Stimulated activated CD4-positive, alpha-beta T cell treated with anti-CD3 and anti-CD28 coated beads, Interleukin-12 subunit alpha, Interleukin-12 subunit beta, amount 100 ng/mL, for 24 hours (primary cell): ENCODE data around the gene YAE1.
"Not testable (repeated sequence)": the region's sequence is repeated elsewhere in the genome, so short reads cannot be mapped to it uniquely, and the experiment has no call there.

Experiments used
- DNase-seq, 2 experiments: peaks; one replicate each; pipeline ENCODE4 v3.0.0-alpha.2; 2020; ENCODE audit warnings: low read depth in 2 of 2

YAE1 gene, protein sequence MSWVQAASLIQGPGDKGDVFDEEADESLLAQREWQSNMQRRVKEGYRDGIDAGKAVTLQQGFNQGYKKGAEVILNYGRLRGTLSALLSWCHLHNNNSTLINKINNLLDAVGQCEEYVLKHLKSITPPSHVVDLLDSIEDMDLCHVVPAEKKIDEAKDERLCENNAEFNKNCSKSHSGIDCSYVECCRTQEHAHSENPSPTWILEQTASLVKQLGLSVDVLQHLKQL

DNA sequence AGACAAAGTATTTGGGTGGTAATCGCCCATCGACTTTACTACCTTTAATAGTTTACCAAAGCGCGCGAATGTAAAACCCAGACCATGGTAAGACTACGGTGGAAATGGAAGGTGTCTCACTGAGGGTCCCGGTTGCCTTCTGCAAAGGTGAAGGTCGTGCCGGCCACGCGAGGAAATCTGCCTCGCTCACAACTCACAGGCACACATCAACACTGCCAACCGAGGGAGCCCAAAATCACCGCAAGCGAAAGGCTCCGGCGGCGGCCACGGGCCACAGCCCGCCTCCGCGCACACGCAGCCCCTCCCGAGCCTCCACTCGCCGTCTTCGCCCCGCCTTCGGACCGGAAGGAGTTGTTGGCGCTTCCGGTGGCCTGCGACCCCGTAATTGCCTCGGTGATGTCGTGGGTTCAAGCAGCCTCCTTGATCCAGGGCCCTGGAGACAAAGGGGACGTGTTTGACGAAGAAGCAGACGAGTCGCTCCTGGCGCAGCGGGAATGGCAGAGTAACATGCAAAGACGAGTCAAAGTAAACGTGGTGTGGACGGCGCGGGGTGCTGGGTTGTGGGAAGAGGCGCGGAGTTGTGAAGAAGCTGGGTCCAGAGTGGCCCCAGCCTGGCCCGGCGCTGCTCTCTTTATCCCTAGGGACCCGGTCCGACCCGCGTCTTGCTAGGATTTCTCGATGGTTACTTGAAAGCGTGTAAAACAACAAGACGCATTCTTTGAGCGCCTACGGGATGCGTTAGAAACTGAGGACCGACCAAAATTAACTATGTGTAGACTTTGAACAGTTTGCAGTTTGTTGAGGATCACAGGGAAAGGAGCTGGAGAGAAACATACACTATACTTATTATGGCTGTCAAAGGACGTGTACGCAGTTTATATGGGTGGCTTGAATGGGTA, at the start of gene YAE1:
Gene YAE1 (plus strand): TSS at position 382 of the 899 bp plus-strand sequence. CDS start 15 bp downstream, at position 397.
- DNase-seq: peak; percentile 75 to 84

DNA sequence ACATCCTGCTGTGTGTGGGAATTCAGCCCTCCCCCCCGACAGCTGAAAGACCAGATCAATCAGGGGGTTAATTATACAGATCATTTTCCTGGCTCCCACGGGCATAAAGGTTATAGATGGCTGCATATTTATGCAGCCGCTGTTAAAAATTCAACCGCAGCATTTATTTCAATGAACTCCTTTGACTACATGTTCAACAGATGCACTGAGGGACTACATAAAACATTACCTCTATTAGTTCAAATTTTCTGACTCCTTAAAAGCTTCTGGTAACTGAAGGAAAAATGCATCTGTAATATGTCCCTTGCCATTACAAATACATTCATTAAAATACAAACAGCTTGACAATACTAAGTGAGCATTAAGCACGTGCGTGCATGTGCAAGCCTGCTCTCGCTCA, 49.7 kb upstream of the YAE1 start:
- no peak for DNase-seq

DNA sequence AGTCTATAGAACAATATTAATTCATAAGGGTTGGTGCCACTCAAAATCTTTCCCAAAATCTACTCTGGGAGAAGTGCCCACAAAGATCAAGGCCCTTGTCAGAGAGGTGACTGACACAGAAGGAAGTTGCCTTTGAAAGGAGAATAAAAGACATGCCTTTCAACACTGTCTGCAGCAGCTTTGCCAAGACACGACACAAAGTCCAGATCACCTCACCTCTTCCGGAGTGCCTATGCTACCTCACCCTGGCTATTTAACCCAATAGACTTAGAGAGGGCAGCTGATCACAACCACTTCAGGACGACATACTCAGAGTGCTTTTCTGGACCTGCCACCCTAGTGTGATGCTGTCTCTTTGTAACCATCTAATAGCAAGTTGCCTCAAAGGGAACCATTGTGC, 49.0 kb upstream of the YAE1 start:
- DNase-seq: no peak

DNA sequence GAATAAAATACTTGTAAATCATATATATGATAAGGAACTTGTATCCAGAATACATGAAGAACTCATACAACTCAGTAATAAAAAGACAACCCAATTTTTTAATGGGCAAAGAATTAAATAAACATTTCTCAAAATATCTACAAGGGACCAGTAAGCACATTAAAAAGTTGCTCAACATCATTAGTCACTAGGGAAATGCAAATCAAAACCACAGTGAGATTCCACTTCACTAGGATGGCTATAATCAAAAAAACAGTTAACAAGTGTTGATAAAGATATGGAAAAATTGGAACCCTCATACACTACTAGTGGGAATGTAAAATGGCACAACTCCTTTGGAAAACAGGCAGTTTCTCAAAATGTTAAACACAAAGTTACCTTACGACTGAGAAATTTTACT, 40.3 kb upstream of the YAE1 start:
- DNase-seq: no peak

DNA sequence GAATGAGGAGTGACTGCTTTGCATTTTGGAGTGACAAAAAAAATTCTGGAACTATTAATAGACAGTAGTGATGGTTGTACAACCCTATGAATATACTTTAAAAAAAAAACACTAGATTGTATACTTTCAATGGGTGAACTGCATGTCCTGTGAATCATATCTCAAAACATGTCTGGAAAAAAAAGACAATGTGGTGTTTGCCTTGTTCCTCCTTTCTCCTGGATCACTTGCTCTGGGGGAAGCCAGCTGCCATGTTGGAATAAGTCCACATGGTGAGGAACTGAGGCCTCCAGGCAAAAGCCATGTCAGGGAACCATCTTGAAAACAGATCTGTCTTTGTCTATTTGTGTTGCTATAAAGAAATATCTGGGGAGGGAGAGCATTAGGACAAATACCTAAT, 39.5 kb upstream of the YAE1 start:
- DNase-seq: no peak

DNA sequence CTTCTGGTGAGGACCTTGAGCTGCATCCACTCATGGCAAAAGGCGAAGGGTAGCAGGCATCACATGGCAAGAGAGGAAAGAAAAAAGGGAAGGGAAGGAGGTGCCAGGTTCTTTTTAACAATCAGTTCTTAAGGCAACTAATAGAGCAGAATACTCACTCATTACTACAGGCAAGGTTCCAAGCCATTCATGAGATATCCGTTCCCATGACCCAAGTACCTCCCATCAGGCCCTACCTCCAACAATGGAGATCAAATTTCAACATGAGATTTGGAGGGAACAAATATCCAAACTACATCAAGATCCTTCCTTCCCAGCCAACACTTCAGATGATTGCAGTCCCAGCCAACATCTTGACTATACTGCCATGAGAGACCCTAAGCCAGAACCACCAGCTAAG, 38.9 kb upstream of the YAE1 start:
- no peak for DNase-seq

DNA sequence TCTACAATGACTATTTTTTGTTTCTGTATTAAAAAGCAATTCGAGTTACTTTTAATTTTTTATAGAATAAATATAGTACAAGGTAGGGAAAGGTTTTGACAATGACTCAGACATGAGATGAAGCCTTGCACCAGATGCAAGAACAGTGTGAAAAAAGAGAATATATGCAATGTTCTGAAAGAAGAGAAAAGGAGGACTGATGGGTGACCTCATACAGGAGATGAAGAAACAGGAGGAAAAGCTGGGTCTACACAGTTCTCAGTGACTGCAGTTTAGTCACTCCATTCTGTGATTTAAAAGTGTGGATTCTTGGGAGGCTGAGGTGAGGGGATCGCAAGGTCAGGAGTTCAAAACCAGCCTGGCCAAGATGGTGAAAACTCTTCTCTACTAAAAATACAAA, 38.3 kb upstream of the YAE1 start:
- no peak for DNase-seq

DNA sequence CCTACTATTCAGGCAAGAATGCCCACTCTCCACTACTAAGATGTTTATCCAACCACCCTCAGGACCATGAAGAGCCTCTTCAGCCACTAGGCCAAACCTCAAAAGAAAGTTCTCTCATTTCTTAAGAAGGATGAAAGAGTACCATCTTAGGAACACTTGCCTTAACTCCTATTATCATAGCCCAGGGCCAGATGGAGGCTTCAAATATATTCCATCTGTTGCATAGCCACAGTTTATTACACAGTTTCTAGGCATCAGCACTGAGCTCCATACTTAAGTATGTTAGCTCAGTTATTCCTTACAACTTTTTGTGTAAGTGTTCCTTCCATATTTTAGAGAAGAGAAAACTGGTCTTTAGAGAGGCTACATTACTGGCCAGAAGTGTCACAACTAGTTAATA, 37.4 kb upstream of the YAE1 start:
- DNase-seq: no peak

DNA sequence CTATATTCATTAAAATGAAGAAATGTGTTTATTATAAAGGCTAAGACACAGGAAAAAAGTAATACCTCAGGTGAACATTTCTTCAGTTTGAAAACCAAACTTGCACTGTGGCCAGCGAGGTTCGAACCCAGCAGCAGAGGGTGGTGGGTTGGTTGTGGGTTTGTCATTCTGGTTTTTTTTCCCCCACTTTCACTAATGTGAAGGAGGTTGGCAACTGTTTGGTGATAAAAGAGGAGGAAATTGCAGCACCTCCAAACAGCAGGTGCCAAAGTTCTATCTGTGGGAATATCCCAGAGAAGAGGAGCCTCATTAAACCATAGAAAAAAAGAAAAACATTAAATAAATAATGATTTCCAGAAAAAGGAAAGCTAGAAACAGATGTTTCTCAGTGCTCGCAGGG, 36.6 kb upstream of the YAE1 start:
- no peak for DNase-seq

DNA sequence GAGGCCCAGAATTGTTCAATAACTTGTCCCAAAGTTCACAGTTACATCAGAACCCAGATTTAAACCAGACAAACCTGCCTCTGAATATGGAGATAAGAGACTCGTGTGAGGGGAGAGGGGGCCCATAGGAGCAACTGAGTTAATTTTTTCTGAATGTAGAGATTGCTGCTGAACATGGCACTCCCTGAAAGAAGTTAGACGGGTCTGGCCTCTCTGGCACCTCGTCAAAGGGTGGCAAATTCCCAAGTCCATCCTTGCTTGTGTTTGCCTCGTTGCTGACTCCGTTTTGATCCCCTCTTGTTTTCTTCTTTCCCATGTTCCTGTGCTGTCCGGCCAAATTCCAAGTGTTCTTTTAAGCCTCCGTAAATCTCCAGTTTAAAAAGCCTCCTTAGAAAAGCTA, 35.2 kb upstream of the YAE1 start:
- DNase-seq: no peak

DNA sequence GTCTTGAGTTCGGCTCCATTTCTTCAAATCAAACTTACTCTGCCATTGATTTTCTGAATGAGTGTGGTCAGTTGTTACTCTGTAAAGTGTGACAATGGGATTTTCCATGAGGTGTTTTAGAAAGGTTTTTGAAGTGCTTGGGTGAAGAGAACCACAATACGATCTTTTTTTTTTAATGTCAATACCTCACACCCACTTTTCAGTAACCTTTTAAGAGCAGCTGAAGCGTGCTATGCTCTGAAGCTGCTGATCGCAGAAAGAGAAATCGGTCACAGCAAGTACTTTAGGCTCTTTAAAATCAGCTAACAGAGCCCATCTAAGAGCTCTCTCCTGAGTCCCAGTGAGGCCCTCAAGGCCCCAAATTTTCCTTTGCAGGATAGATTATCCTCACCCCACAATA, 34.4 kb upstream of the YAE1 start:
- no peak for DNase-seq

DNA sequence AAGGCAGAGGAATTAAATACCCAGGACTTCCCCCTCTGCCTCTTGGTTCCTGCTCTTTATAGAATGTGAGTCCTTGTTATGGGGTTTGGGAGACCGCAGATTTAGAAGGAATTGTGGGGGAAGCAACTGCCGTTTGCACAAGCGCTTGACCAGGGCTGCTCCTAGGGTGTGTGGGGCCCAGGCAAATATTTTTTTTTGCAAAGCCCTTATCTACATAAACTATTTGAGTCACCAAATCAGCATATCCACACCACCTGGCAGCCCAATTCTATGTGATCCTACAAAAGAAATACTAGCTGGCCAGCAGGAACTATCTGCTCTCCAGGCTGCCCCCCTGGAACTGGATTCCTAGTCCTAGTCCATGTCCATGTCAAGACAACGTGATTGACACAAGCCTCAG, 33.4 kb upstream of the YAE1 start:
- no peak for DNase-seq

DNA sequence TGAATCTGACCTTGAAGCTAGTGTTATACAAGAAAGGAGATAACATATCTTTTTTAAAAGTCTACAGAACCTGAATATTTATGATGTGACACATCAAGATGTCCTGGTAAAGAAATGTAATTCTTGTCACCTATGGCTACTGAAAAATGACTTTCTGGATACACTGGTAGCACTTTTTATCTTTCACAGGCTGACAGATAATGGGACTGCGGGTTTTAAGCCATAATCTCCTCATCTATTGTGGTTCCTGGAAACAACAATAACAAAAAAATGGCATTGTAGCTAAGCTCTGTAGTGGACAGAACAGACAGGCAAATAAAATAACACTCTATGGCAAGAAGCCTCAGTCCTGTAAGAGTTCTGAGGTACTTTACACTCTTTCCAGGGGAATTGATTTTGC, 31.6 kb upstream of the YAE1 start:
- no peak for DNase-seq

DNA sequence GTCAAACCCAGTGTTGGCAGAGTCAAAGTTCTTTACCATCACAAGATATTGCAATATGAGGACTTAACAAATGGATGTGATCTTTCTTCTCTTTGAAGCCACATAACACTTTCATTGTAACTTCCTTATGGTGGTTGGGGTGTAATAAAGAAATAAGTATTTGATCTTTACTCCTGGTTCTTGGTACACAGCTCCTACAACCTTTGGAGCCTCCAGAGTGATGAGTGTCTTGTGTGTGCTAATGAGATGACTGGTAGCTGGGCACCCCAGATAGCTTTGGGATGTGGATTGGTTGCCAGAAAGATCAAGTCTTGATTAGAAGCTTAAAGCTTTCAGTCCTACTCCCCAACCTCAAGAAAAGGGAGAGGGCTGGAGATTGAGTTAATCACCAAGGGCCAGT, 31.1 kb upstream of the YAE1 start:
- DNase-seq: no peak

DNA sequence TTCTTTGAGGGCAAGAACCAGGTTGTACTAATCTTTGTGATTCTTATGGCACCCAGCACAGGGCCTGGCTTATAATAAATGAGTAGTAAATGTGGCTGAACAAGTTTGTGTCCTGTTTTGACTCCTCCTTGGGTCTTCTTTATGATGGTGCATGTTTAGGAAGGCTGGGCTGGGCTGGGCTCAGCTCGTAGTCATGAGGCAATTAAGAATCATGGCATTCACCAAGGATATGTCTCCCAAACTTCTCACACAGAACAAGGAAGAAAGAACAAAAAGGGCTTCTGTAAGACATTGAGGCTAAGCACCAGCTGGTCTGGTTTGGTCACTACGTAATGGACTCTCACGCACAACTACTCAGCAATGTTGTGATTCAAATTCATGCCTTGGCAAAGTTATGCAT, 30.5 kb upstream of the YAE1 start:
- no peak for DNase-seq

DNA sequence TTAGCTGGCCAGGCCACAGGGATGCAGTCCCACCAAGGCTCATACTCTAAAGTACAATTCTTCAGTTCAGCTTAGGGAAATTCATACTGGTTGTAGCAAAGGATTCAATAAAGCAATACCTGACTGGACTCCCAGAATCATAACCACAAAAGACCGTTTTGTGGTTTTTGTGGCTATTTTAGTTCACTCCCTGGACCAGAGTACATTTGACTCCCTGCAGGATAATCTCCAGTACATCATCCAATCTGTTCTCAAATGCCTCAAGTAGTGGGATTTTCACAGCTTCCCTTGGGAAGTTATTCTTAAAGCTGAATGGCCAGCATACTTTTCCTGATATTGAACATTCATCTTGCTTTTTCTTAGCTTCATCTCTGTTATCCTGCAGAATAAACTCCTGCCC, 29.3 kb upstream of the YAE1 start:
- no peak for DNase-seq

DNA sequence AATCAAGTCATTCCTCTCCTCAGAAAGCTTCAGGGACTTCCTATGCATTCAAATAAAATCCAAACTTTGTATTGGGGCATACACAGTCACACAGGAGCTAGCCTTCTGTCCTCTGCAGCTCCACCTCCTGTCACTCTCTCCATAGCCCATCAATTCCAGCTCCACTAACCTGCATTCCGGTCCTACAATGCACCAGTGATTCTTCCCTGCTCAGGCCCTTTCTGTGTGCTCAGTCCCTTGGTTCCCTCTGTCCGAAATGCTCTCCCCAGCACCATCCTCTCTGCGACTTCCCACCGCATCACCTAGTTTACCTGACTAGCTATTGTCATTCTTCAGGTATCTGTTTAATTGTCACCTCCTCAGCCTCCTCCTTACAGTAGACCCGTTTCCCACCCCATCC, 26.4 kb upstream of the YAE1 start:
- no peak for DNase-seq

DNA sequence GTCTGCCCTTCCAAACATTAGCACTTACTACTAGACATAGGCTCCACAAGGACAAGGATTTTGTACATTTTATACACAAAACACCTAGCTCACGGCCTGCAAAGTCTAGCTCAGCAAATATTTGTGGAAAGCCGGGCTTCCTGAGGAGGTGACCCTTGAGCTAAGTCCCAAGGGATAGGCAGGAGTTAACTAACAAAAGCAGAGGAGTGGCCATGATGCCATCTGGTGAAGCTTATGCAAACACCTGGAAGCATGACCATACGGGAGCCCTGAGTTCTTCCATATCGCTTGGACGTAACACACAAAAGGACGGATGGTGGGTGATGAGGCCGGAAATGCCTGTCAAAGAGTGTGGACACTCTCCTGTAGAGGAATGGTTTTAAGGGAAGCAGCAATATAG, 25.9 kb upstream of the YAE1 start:
- no peak for DNase-seq

DNA sequence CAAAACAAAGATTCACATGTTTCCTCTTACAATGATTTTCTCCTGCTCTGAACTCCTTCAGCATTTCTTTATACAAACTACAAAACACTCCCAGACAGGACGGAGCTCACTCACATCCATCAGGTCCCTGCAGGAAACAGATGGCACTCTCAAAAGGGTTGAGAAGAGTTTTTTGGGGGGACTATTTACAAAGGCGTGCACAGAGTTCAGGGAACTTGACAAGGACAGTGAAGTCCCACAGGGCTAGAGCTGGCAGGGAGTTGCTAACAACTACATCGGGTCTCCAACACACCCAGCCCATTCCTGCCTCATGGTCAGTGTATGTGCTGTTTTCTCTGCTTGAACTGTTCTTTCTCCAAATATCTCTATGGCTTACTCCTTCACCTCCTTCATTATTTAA, 24.7 kb upstream of the YAE1 start:
- no peak for DNase-seq

DNA sequence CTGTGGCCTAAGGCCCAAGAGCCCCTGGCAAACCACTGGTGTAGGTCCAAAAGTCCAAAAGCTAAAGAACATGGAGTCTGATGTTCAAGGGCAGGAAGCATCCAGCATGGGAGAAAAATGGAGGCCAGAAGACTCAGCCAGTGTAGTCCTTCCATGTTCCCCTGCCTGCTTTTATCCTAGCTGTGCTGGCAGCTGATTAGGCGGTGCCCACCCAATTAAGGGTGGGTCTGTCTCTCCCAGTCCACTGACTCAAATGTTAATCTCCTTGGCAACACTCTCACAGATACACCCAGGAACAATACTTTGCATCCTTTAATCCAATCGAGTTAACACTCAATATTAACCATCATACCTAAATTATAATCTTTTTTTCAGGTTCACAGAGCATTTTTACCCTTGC, 21.4 kb upstream of the YAE1 start:
- not testable (repeated sequence) for DNase-seq

DNA sequence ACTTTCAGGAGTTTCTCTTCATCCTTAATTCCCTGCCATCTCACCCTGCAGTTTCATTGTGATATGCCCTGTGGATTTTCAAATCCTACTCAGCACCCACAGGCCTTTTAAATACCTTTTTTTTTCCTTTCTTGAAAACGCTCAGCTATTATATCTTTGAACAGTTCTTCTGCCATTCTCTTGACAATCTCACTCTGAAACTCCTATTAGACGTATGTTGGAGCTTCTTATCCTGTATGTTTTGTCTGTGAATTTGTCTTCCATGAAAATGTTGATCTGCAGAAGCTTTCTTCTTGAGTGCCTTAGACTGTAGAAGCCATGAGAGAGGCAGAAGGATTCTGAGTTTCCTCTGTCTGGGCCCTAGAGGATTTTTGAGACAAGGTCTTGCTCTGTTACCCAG, 18.9 kb upstream of the YAE1 start:
- DNase-seq: no peak

DNA sequence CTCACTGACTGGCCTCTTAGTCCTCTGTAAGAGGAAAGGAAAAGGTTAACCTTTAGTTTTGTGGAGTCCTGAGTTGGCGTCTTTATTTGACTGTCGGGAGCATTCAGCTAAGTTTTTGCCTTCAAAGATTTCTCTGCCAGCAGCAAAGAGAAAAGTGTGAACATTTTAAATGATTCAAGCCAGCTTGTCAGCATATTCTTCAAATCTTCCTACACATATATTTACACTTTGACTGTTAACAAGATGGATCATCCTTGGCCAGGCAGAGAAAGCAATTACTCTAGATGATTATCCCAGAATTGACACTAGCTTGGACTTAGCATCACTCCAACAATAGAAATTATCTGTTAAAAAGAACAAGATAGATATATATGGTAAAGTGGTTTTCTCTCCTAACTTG, 15.8 kb upstream of the YAE1 start:
- no peak for DNase-seq

DNA sequence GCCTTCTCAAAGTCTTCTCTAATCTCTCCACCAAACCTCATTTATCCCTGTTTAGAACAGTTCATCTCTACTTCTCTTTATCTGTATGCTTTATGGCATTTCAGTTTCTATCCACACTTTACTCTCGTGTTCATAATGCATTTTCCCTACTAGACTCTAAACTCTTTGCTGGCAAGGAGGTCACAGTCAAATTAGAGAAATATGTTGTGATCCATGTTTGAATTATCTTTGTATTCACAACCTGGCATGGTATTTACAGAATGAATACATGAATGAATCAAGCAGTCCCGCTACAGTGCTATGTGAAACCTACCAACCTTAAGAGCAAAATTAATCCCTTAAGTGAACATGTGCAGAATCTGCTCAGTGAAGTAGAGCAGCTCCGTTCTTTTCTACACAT, 12.8 kb upstream of the YAE1 start:
- DNase-seq: no peak
